HepG2 (cell line): ENCODE data around the gene ADSS1. TPM values are rescaled to one million over a fixed set of nuclear protein-coding genes. Genes with fewer than 3 reads are reported as not detected.
A peak's percentile ranks its signal among the peaks of the same experiment; 100 is the strongest.

Experiments used
- CREBL2 ChIP-seq: sonication (generic); formaldehyde crosslinking; IDR thresholded peaks from 2 replicates; pipeline ENCODE4 v1.8.1; 2023; ENCODE audit warnings: missing genetic modification reagents, mild to moderate bottlenecking, borderline replicate concordance
- FOSL1 ChIP-seq: sonication (generic); formaldehyde crosslinking; IDR thresholded peaks from 2 replicates; pipeline ENCODE4 v1.9.0; 2021; ENCODE audit warnings: missing genetic modification reagents, borderline replicate concordance
- HES4 ChIP-seq: sonication (generic); formaldehyde crosslinking; IDR thresholded peaks from 2 replicates; pipeline ENCODE4 v1.9.0; 2021; ENCODE audit warnings: mild to moderate bottlenecking, missing genetic modification reagents, borderline replicate concordance
- HHEX ChIP-seq: IDR thresholded peaks from 2 replicates; pipeline ENCODE4 v1.6.1; 2016; ENCODE audit warnings: control low read depth
- MED8 ChIP-seq: sonication (generic); formaldehyde crosslinking; IDR thresholded peaks from 2 replicates; pipeline ENCODE4 v1.8.1; 2023; ENCODE audit warnings: mild to moderate bottlenecking, missing genetic modification reagents; ENCODE audit not compliant: insufficient replicate concordance
- NCOR1 ChIP-seq: fragments of 200-600 bp; sonication (generic); IDR thresholded peaks from 2 replicates; pipeline ENCODE4 v1.7.0; 2017; ENCODE audit warnings: antibody characterized with exemption, low read length, borderline replicate concordance
- NFE2L1 ChIP-seq: sonication (generic); formaldehyde crosslinking; IDR thresholded peaks from 2 replicates; pipeline ENCODE4 v1.4.0; 2020; ENCODE audit warnings: missing genetic modification reagents, mild to moderate bottlenecking, borderline replicate concordance
- NONO ChIP-seq, 2 experiments: fragments of 450-650 bp in 1 of 2; sonication (generic) in 1 of 2; formaldehyde crosslinking in 1 of 2; IDR thresholded peaks in 1 of 2; conservative IDR thresholded peaks in 1 of 2; 2 replicates each; pipeline versions ENCODE4 v1.6.1 to v1.8.0; 2017 to 2022; ENCODE audit warnings: mild to moderate bottlenecking in 1 of 2, missing genetic modification reagents in 1 of 2, moderate library complexity in 1 of 2
- PBX2 ChIP-seq: IDR thresholded peaks from 2 replicates; pipeline ENCODE4 v1.6.1; 2016; ENCODE audit warnings: control low read depth
- PITX1 ChIP-seq: sonication (generic); formaldehyde crosslinking; IDR thresholded peaks from 2 replicates; pipeline ENCODE4 v1.5.1; 2020; ENCODE audit warnings: mild to moderate bottlenecking, missing genetic modification reagents
- TARDBP ChIP-seq: sonication (generic); formaldehyde crosslinking; IDR thresholded peaks from 2 replicates; pipeline ENCODE4 v1.8.0; 2022; ENCODE audit warnings: mild to moderate bottlenecking, missing genetic modification reagents
- TBL1XR1 ChIP-seq: fragments of 150-350 bp; IDR thresholded peaks from 2 replicates; pipeline ENCODE4 v1.6.1; 2014; ENCODE audit warnings: borderline replicate concordance, low read length; ENCODE audit not compliant: partially characterized antibody
- ZBTB7B ChIP-seq: sonication (generic); formaldehyde crosslinking; IDR thresholded peaks from 2 replicates; pipeline ENCODE4 v1.4.0; 2020; ENCODE audit warnings: missing genetic modification reagents
- ZFP41 ChIP-seq: sonication (generic); formaldehyde crosslinking; IDR thresholded peaks from 2 replicates; pipeline ENCODE4 v1.4.0; 2020; ENCODE audit warnings: mild to moderate bottlenecking, missing genetic modification reagents, borderline replicate concordance
- ZNF142 ChIP-seq: sonication (generic); formaldehyde crosslinking; IDR thresholded peaks from 2 replicates; pipeline ENCODE4 v1.4.0; 2020; ENCODE audit warnings: missing genetic modification reagents
- ZNF430 ChIP-seq: sonication (generic); formaldehyde crosslinking; IDR thresholded peaks from 2 replicates; pipeline ENCODE4 v1.9.0; 2021; ENCODE audit warnings: mild to moderate bottlenecking, missing genetic modification reagents
- ZNF513 ChIP-seq: sonication (generic); formaldehyde crosslinking; conservative IDR thresholded peaks from 2 replicates; pipeline ENCODE4 v1.5.0; 2020; ENCODE audit warnings: missing genetic modification reagents
- ZNF776 ChIP-seq: sonication (generic); formaldehyde crosslinking; IDR thresholded peaks from 2 replicates; pipeline ENCODE4 v1.4.0; 2020; ENCODE audit warnings: mild to moderate bottlenecking, missing genetic modification reagents
- ZNF790 ChIP-seq: sonication (generic); formaldehyde crosslinking; IDR thresholded peaks from 2 replicates; pipeline ENCODE4 v1.8.0; 2022; ENCODE audit warnings: missing genetic modification reagents, mild to moderate bottlenecking, borderline replicate concordance
- ZSCAN9 ChIP-seq: IDR thresholded peaks from 2 replicates; pipeline ENCODE4 v1.6.1; 2016; ENCODE audit warnings: borderline replicate concordance
- polyA plus RNA-seq, 8 experiments: library from polyadenylated mRNA; depleted of rRNA in 3 of 8; stranded (reverse) in 7 of 8; unstranded in 1 of 8; fragments of >200 nt; fragmentation: Illumina TruSeq in 4 of 8; extraction: Trizol in 4 of 8; gene quantifications; 2 replicates each; pipeline versions ENCODE4 v1.2.1 to v1.2.3, GENCODE V29; 2011 to 2016; ENCODE audit warnings: low read depth in 4 of 8, missing spikeins in 1 of 8, mixed read lengths in 1 of 8; ENCODE audit not compliant: insufficient read depth in 1 of 8
- total RNA-seq, 5 experiments: library from RNA; depleted of rRNA; stranded (reverse); fragments of >200 nt; fragmentation: Illumina TruSeq; extraction: Trizol; gene quantifications; 2 replicates each; pipeline ENCODE4 v1.2.3, GENCODE V29; 2016; ENCODE audit warnings: low read depth in 1 of 5

Gene ADSS1
- total and polyA plus RNA-seq, 2 of the 13 experiments (the other 11 are each of a cell fraction or from before 2014, with no cell fraction given): 1.0 to 36.7 TPM

GRCh38 chr14:104768437-104769323 lies 44.7 kb downstream of the ADSS1 start (continued):
- no peak for TF ChIP-seq ZNF142 (CRISPR knock-in tag)
- TF ChIP-seq PBX2 (CRISPR knock-in tag): no peak
- TF ChIP-seq NCOR1: peak; percentile 65; the same call in 1 of the 2 replicates
- peak; percentile 94 for TF ChIP-seq ZBTB7B (CRISPR knock-in tag)
- TF ChIP-seq ZNF776 (CRISPR knock-in tag): no peak
- no peak for TF ChIP-seq HHEX (CRISPR knock-in tag)
- no peak for TF ChIP-seq NFE2L1 (CRISPR knock-in tag)
- TF ChIP-seq NONO (IDR thresholded peaks at IDR 0.05): no peak
- TF ChIP-seq NONO (CRISPR knock-in tag; conservative IDR thresholded peaks at IDR 0.05): peak; percentile 85
- TF ChIP-seq ZNF790 (CRISPR knock-in tag): 0 out of 2 replicates have a peak, but pooled peaks have one; percentile 38
- 0 out of 2 replicates have a peak, but pooled peaks have one; percentile 46 for TF ChIP-seq HES4 (CRISPR knock-in tag)
- no peak for TF ChIP-seq TBL1XR1
- TF ChIP-seq ZSCAN9 (CRISPR knock-in tag): no peak
- no peak for TF ChIP-seq ZNF513 (CRISPR knock-in tag)
- no peak for TF ChIP-seq CREBL2
- TF ChIP-seq FOSL1 (CRISPR knock-in tag): no peak
- peak; percentile 87; the same call in 1 of the 2 replicates for TF ChIP-seq TARDBP
- peak; percentile 35; the same call in 1 of the 2 replicates for TF ChIP-seq ZFP41 (CRISPR knock-in tag)
- TF ChIP-seq PITX1 (CRISPR knock-in tag): 0 out of 2 replicates have a peak, but pooled peaks have one; percentile 29
- peak; percentile 33; the same call in 1 of the 2 replicates for TF ChIP-seq ZNF430
- peak; percentile 46 for TF ChIP-seq MED8
